Neural progenitor cell (in vitro differentiated cells): ENCODE results near the gene GALNS.
A peak's percentile ranks its signal among the peaks of the same experiment; 100 is the strongest.

Source experiments
- CTCF ChIP-seq: fragments of 200-600 bp; sonication (generic); IDR thresholded peaks from 2 replicates; pipeline ENCODE4 v1.5.1; 2017; ENCODE audit warnings: antibody characterized with exemption, mild to moderate bottlenecking
- EZH2 ChIP-seq: fragments of 200-600 bp; sonication (generic); IDR thresholded peaks from 2 replicates; pipeline ENCODE4 v1.6.1; 2017; ENCODE audit warnings: antibody characterized with exemption, mild to moderate bottlenecking, moderate library complexity
- EZH2phosphoT487 ChIP-seq: fragments of 200-600 bp; sonication (generic); IDR thresholded peaks from 2 replicates; pipeline ENCODE4 v1.6.1; 2017; ENCODE audit warnings: antibody characterized with exemption

- TF ChIP-seq CTCF (peak; percentile 15), EZH2 (no peak), EZH2phosphoT487 (no peak)
Measured at GRCh38 chr16:88831838-88832237, 24.9 kb downstream of the GALNS start.
